ENCODE data around the gene NTN1.
A peak's percentile ranks its signal among the peaks of the same experiment; 100 is the strongest.

The NTN1 gene

GRCh38 chr17:9221147-9221921 lies 200.0 kb downstream of the NTN1 start:
- peak; percentile 71 for DNase-seq

DNA sequence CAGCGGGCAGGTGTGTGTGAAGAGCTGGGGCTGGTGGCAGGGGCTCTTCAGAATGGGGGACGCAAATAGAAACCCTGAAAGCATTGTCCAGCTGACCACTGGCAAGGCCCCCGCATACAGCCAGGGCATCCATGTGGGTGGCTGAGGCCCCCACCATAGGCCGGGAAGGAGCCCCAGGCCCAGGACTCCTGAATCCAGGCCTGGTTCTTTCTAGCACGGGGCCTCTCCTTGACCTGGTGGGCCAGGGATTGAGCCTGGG lies 200.5 kb downstream of the NTN1 start:
- no peak for DNase-seq

DNA sequence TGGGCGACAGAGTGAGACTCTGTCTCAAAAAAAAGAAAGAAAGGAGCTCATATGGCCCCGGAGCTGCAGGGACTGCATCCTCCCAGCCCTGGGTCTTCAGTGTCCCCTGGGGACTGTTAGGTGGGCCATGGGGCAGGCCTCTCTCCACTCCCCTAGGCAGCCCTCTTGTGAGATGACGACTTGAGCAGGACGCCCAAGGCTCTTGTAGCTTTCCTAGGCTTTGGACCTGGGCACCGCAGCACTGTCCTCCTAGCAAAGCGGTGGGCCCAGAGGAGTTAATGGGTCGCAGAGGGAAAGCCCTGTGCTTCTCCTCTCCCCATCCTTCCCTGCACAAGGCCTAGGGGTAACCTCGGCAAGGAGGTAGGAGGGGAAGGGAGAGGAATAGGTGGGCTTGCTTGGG lies 202.2 kb downstream of the NTN1 start:
- no peak for DNase-seq

GRCh38 chr17:9224485-9224884 lies 203.2 kb downstream of the NTN1 start:
- no peak for DNase-seq

GRCh38 chr17:9225305-9226101 lies 204.2 kb downstream of the NTN1 start:
- peak; percentile 83 for DNase-seq

GRCh38 chr17:9226130-9226793 lies 205.0 kb downstream of the NTN1 start:
- DNase-seq = no peak

DNA sequence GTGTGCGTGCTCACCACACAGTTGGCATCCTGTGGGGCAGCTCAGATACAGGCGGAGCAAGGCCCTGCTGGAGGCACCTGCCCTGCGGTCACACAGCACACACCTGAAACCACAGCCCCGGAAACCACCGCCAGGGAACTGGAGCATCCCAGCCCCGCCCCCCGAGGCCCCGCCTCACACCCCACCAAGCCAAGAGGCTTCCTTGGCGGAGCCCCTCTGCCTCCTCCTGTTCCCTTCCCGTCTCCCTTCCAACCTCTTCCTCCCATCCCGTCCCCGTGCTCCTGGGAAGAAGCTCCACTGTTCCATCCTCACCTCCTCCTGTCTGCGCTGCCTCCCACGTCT lies 205.5 kb downstream of the NTN1 start:
- no peak for DNase-seq

GRCh38 chr17:9227819-9228407 lies 206.6 kb downstream of the NTN1 start:
- no peak for DNase-seq

- no peak for DNase-seq
Measured at GRCh38 chr17:9228408-9229159, 207.3 kb downstream of the NTN1 start.

DNA sequence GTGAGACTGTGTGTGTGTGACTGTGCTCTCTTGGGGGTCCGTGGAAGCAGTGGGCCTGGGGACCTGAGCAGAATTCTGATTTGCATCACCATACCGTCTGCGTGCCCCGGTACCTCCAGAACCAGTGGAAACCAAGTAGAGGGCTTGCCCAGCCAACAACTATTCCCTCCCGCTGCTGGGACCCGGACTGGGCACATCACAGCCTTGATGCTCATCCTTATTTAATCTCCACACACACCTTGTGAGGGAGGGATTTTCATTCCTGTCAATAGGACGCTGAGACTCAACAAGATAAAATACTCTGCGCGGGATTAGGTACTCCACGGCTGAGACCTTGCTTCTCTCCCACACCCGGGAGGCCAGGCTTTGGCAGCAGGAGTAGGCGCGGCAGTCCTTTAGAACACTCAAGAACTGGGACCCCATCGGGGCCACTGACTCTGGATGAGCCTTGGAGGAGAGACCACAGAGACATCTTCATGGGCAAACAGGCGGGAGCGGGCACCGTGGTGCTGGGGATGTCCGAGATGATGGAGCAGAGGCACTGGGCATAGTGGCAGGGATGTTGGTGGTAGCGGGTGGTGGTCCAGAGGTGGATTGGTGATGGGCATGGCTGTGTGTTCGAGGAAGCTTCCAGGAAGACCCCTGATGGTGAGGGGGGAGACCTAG lies 208.0 kb downstream of the NTN1 start:
- DNase-seq = no peak

GRCh38 chr17:9229826-9230201 lies 208.5 kb downstream of the NTN1 start:
- no peak for DNase-seq

DNA sequence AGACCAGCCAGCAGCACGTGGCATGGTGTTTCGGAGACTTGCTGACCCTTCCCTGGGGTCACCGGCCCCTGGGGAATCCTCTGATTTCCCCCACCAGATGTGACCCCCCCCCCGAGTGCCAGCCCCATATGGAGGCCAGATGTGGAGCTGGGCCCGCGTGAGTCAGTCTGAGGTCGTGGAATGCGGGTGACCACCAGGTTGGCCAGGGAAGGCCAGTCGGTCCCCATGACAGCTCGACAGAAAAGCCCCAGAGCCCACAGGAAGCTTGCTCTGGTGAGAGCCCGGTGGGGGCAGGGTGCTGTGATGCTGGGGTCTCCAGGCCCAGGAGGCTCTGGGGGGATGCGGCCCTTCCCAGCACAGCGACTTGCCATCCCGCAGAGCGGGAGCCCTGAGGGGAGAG lies 209.0 kb downstream of the NTN1 start:
- no peak for DNase-seq

- no peak for DNase-seq
Measured at GRCh38 chr17:9230861-9231260, 209.6 kb downstream of the NTN1 start.

DNA sequence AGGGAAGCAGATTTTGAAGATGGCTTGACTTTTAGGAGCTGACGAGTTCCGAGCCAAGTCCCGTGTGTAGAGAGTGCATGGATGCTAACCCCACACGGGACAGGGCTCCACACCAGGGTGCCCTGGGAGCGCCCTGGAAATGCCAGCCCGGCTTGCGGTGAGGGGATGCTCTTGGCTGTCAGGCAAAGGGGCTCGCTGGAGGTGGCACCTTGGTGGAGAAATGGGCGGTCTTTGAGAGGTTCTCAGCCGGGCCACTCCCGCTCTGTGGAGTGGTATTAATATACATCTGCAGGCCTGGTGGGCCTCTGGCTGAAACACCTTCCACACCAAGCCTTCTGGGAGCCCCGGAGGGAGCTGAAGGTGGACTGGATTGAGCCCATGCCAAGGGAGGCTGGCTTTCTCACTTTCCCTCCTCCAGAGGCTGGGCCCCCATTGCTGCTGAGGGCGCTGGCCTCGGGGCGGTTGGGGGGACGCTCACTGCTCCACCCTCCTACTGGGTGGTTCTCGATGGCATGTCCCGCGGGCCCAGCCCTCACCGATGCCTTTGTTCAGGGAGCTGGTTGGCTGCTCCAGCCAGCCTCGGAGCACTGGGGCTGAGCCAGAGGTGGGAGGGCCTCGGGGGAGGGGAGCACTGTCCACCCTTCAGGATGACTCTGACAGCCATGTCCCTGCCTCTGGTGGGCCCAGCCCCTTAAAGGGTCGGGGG lies 210.3 kb downstream of the NTN1 start:
- DNase-seq = no peak

DNA sequence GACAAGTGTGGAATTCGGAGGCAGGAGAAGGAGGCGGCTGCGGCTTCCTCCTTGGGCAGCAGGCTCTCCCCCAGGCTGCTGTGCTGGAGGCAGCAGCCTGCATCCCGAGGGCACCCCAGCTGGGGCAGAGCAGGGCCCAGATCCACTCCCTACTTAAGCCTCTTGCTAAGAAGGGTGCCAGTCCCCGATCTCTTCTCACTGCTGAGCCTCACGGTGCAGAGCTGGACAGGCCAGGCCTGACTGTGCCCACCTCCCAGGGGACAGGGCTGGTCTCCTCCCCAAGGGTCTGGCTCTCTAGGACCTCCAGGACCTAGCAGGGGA lies 210.8 kb downstream of the NTN1 start:
- DNase-seq = no peak

- no peak for DNase-seq
Measured at GRCh38 chr17:9232591-9233270, 211.4 kb downstream of the NTN1 start.

GRCh38 chr17:9233271-9233599 lies 211.9 kb downstream of the NTN1 start:
- DNase-seq = no peak

GRCh38 chr17:9233761-9234160 lies 212.5 kb downstream of the NTN1 start:
- no peak for DNase-seq

GRCh38 chr17:9234389-9234945 lies 213.2 kb downstream of the NTN1 start:
- no peak for DNase-seq

DNA sequence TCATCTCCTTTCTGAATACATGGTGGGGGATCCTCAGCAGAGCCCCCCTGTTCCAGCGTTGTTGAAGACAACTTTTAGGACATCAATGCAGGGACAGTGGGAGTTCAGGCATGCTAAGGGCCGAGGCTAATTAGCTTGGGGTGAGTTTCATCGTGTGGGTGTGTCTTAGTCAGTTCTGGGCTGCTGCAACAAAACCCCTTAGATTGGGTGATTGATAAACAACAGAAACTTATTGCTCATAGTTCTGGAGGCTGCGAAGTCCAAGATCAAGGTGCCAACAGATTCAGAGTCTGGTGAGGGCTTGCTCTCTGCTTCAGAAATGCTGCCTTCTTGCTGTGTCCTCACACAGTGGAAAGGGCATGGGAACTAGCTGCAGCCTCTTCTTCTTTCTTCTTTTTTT lies 214.0 kb downstream of the NTN1 start:
- DNase-seq = no peak
